ENCODE measurements around the gene LILRB2. TPM values are rescaled to one million over a fixed set of nuclear protein-coding genes. Genes with fewer than 3 reads are reported as not detected.
"Not testable (repeated sequence)": the region's sequence is repeated elsewhere in the genome, so short reads cannot be mapped to it uniquely, and the experiment has no call there.

LILRB2 gene
- total RNA-seq, 2 donors from 2014 or later: not detected

DNA sequence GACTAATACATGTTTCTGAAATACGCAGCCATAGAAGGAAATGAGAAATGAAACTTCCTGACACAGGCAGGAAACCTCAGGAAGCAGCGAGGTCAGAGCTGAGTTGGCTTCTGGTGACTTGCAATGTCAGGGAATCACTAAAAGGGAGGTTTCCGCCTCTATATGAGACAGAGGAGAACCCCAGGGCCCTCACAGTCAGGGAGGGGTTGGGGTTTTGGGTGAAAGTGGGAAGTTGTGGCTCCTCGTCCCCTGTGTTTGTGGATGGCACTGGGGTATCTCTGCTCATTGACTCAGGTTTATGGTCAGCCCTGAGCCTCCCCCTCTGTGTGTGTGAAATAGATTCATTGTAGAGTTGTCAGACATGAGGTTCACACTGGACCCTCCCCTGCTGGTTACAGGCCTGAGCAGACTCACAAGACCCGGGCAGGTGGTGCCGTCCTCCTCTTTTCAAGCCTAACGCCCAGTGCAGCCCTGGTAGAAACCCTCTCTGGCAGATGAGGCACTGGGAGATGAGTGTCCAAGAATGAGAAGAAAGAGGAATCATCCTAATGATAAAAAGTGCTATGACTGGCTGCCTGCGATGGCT, 32.8 kb downstream of the LILRB2 start:
- Mint-ChIP-seq H3K27ac (no peak overlapping the region), H3K36me3 (ENCODE audit: low read depth) (no peaks in the 10 kb centered on the region), H3K4me3 (no peak overlapping the region), H3K27me3 (ENCODE audit: insufficient read depth) (peaks cover 14% of the 10 kb centered on the region), H3K9me3 (no peaks in the 10 kb centered on the region), H3K4me1 (no peaks in the 10 kb centered on the region)
- no peaks in the 10 kb centered on the region for H3K36me3 ChIP-seq (ENCODE audit: control insufficient read depth, insufficient read depth, low read length)
- TF ChIP-seq, protein P1, sequence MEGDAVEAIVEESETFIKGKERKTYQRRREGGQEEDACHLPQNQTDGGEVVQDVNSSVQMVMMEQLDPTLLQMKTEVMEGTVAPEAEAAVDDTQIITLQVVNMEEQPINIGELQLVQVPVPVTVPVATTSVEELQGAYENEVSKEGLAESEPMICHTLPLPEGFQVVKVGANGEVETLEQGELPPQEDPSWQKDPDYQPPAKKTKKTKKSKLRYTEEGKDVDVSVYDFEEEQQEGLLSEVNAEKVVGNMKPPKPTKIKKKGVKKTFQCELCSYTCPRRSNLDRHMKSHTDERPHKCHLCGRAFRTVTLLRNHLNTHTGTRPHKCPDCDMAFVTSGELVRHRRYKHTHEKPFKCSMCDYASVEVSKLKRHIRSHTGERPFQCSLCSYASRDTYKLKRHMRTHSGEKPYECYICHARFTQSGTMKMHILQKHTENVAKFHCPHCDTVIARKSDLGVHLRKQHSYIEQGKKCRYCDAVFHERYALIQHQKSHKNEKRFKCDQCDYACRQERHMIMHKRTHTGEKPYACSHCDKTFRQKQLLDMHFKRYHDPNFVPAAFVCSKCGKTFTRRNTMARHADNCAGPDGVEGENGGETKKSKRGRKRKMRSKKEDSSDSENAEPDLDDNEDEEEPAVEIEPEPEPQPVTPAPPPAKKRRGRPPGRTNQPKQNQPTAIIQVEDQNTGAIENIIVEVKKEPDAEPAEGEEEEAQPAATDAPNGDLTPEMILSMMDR (conservative IDR thresholded peaks at IDR 0.05): no peak
- H3K27me3 ChIP-seq (ENCODE audit: control insufficient read depth, insufficient read depth, low read length, poor library complexity, severe bottlenecking): no peaks in the 10 kb centered on the region
- H3K4me3 ChIP-seq (ENCODE audit: low read length): no peak overlapping the region
- 82 to 92% methylated on average over 5 to 8 of the region's 8 CpGs for WGBS, 2 experiments (ENCODE audit: insufficient coverage in 1 of 2, insufficient read length in 1 of 2)
- peak; percentile 7 for DNase-seq
- no peaks in the 10 kb centered on the region for H3K4me1 ChIP-seq (ENCODE audit: control insufficient read depth, insufficient read depth, low read length)
- no peak overlapping the region for H3K27ac ChIP-seq (ENCODE audit: low read depth, low read length)
- no peak overlapping the region for H3K9ac ChIP-seq (ENCODE audit: extremely low read depth, low read length, poor library complexity, severe bottlenecking)
- no peaks in the 10 kb centered on the region for H3K9me3 ChIP-seq (ENCODE audit: control insufficient read depth, low read length)

- no peaks in the 10 kb centered on the region for H3K36me3 Mint-ChIP-seq (ENCODE audit: low read depth)
Observed at GRCh38 chr19:54247106-54247930, 33.6 kb downstream of the LILRB2 start.

GRCh38 chr19:54245936-54246335, 35.0 kb downstream of the LILRB2 start:
- Histone ChIP-seq H3K9ac (ENCODE audit: extremely low read depth, low read length, poor library complexity, severe bottlenecking) (no peak overlapping the region), H3K4me3 (ENCODE audit: low read length) (no peak overlapping the region), H3K36me3 (ENCODE audit: control insufficient read depth, insufficient read depth, low read length) (no peaks in the 10 kb centered on the region), H3K4me1 (ENCODE audit: control insufficient read depth, insufficient read depth, low read length) (no peaks in the 10 kb centered on the region), H3K27me3 (ENCODE audit: control insufficient read depth, insufficient read depth, low read length, poor library complexity, severe bottlenecking) (no peaks in the 10 kb centered on the region), H3K27ac (ENCODE audit: low read depth, low read length) (no peak overlapping the region), H3K9me3 (ENCODE audit: control insufficient read depth, low read length) (no peaks in the 10 kb centered on the region)
- Mint-ChIP-seq H3K36me3 (ENCODE audit: low read depth) (no peaks in the 10 kb centered on the region), H3K27ac (no peak overlapping the region), H3K27me3 (ENCODE audit: insufficient read depth) (peaks cover 16% of the 10 kb centered on the region), H3K4me3 (no peak overlapping the region), H3K4me1 (no peaks in the 10 kb centered on the region), H3K9me3 (no peaks in the 10 kb centered on the region)
- WGBS, 2 experiments (ENCODE audit: insufficient coverage in 1 of 2, insufficient read length in 1 of 2): 83 to 88% methylated on average over 1 to 3 of the region's 3 CpGs
- TF ChIP-seq, protein P1 (conservative IDR thresholded peaks at IDR 0.05): no peak
- DNase-seq: peak; percentile 15

More at GRCh38 chr19:54247106-54247930, 33.6 kb downstream of the LILRB2 start:
- H3K27ac Mint-ChIP-seq: no peak overlapping the region
- Histone ChIP-seq H3K9me3 (ENCODE audit: control insufficient read depth, low read length) (no peaks in the 10 kb centered on the region), H3K36me3 (ENCODE audit: control insufficient read depth, insufficient read depth, low read length) (no peaks in the 10 kb centered on the region), H3K27ac (ENCODE audit: low read depth, low read length) (no peak overlapping the region), H3K9ac (ENCODE audit: extremely low read depth, low read length, poor library complexity, severe bottlenecking) (no peak overlapping the region), H3K27me3 (ENCODE audit: control insufficient read depth, insufficient read depth, low read length, poor library complexity, severe bottlenecking) (no peaks in the 10 kb centered on the region), H3K4me1 (ENCODE audit: control insufficient read depth, insufficient read depth, low read length) (no peaks in the 10 kb centered on the region), H3K4me3 (ENCODE audit: low read length) (no peak overlapping the region)
- H3K4me1 Mint-ChIP-seq: no peaks in the 10 kb centered on the region
- no peak overlapping the region for H3K4me3 Mint-ChIP-seq
- TF ChIP-seq, protein P1 (conservative IDR thresholded peaks at IDR 0.05): no peak
- 85 to 92% methylated on average over 16 to 20 of the region's 20 CpGs for WGBS, 2 experiments (ENCODE audit: insufficient coverage in 1 of 2, insufficient read length in 1 of 2)
- DNase-seq: peak; percentile 31
- H3K9me3 Mint-ChIP-seq: no peaks in the 10 kb centered on the region
- H3K27me3 Mint-ChIP-seq (ENCODE audit: insufficient read depth): peaks cover 14% of the 10 kb centered on the region

- WGBS, 2 experiments (ENCODE audit: insufficient coverage in 1 of 2, insufficient read length in 1 of 2): 100% methylated on average over 2 of the region's 8 CpGs; no CpG with 5 or more reads in 1 of the 2 experiments
- H3K27me3 Mint-ChIP-seq (ENCODE audit: insufficient read depth): peaks cover 14% of the 10 kb centered on the region
- DNase-seq; H3K4me3 ChIP-seq (ENCODE audit: low read length); H3K27ac ChIP-seq (ENCODE audit: low read depth, low read length); H3K36me3 ChIP-seq (ENCODE audit: control insufficient read depth, insufficient read depth, low read length); H3K9ac ChIP-seq (ENCODE audit: extremely low read depth, low read length, poor library complexity, severe bottlenecking); H3K36me3 Mint-ChIP-seq (ENCODE audit: low read depth); H3K27ac Mint-ChIP-seq; H3K4me1 ChIP-seq (ENCODE audit: control insufficient read depth, insufficient read depth, low read length); H3K27me3 ChIP-seq (ENCODE audit: control insufficient read depth, insufficient read depth, low read length, poor library complexity, severe bottlenecking); H3K4me3 Mint-ChIP-seq; H3K9me3 Mint-ChIP-seq; H3K9me3 ChIP-seq (ENCODE audit: control insufficient read depth, low read length); H3K4me1 Mint-ChIP-seq: not testable (repeated sequence)
Observed at GRCh38 chr19:54243809-54244208, 37.1 kb downstream of the LILRB2 start.

GRCh38 chr19:54242646-54243045, 38.3 kb downstream of the LILRB2 start, which contains the start of gene LILRA6:
Gene LILRA6, minus strand, starts transcription at chr19:54242790.
- H3K27me3 Mint-ChIP-seq (ENCODE audit: insufficient read depth): peaks cover 20% of the 10 kb centered on the region
- DNase-seq; H3K27me3 ChIP-seq (ENCODE audit: control insufficient read depth, insufficient read depth, low read length, poor library complexity, severe bottlenecking); H3K9ac ChIP-seq (ENCODE audit: extremely low read depth, low read length, poor library complexity, severe bottlenecking); H3K27ac ChIP-seq (ENCODE audit: low read depth, low read length); H3K36me3 Mint-ChIP-seq (ENCODE audit: low read depth); H3K4me1 ChIP-seq (ENCODE audit: control insufficient read depth, insufficient read depth, low read length); H3K9me3 Mint-ChIP-seq; H3K4me1 Mint-ChIP-seq; H3K36me3 ChIP-seq (ENCODE audit: control insufficient read depth, insufficient read depth, low read length); H3K9me3 ChIP-seq (ENCODE audit: control insufficient read depth, low read length); H3K4me3 ChIP-seq (ENCODE audit: low read length); H3K27ac Mint-ChIP-seq; H3K4me3 Mint-ChIP-seq: not testable (repeated sequence)
- WGBS, 2 experiments (ENCODE audit: insufficient coverage in 1 of 2, insufficient read length in 1 of 2): 83% methylated on average over 4 of the region's 6 CpGs; no CpG with 5 or more reads in 1 of the 2 experiments
